GM19452 (cell line): ENCODE measurements around the gene GOLGA8R.
"Not testable (repeated sequence)": the region's sequence is repeated elsewhere in the genome, so short reads cannot be mapped to it uniquely, and the experiment has no call there.

Experiments used
- ATAC-seq: cut with Tn5 transposase; IDR thresholded peaks from one replicate; pipeline ENCODE4 v1.9.1; 2021; ENCODE audit not compliant: unreplicated experiment

The GOLGA8R gene

DNA sequence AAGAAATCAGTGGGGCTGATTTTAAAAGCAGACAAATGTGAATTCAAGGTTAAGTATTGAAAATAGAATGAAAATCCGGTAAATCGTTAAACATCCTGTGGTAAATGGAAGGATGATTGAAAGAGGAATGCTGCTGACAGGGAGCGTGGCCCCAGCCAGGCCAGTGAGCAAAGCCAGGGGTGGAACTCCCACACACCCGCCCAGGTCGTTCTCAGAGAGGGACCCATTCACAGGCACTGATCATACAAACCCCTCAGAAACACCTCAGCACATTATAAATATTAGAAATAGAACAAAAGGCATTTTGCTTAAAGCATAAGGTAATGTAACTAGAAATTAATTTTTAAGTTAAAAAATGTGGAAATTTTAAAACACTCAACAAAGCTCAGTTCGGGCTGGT lies 59.0 kb downstream of the GOLGA8R start:
- not testable (repeated sequence) for ATAC-seq
